Thyroid gland (tissue), 4 donors: ENCODE measurements around the gene KRTAP5-5.
"Not testable (repeated sequence)": the region's sequence is repeated elsewhere in the genome, so short reads cannot be mapped to it uniquely, and the experiment has no call there.

ENCODE experiments used
- POLR2A ChIP-seq, 2 donors: fragments of 450-650 bp; IDR thresholded peaks; one replicate each; pipeline ENCODE4 v1.6.1; 2017; ENCODE audit warnings: antibody characterized with exemption in 2 of 2, mild to moderate bottlenecking in 2 of 2, moderate library complexity in 1 of 2
- TF ChIP-seq, protein P1 (sequence below), 6 experiments: fragments of 200-600 bp in 3 of 6; fragments of 450-650 bp in 3 of 6; sonication (generic) in 3 of 6; IDR thresholded peaks; one replicate each; pipeline ENCODE4 v1.5.1; 2016 to 2019; ENCODE audit warnings: antibody characterized with exemption in 6 of 6, mild to moderate bottlenecking in 2 of 6, inconsistent platforms in 1 of 6, moderate library complexity in 1 of 6

DNA sequence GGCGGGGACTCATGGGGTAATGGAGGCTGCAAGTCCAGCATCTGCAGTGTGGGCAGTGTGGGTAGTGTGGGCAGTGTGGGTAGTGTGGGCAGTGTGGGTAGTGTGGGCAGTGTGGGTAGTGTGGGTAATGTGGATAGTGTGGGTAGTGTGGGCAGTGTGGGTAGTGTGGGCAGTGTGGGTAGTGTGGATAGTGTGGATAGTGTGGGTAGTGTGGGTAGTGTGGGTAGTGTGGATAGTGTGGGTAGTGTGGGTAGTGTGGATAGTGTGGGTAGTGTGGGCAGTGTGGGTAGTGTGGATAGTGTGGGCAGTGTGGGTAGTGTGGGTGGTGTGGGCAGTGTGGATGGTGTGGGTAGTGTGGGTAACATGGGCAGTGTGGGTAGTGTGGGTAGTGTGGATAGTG lies 40.9 kb downstream of the KRTAP5-5 start:
- TF ChIP-seq POLR2A (IDR thresholded peaks at IDR 0.05): not testable (repeated sequence)
- TF ChIP-seq, protein P1, sequence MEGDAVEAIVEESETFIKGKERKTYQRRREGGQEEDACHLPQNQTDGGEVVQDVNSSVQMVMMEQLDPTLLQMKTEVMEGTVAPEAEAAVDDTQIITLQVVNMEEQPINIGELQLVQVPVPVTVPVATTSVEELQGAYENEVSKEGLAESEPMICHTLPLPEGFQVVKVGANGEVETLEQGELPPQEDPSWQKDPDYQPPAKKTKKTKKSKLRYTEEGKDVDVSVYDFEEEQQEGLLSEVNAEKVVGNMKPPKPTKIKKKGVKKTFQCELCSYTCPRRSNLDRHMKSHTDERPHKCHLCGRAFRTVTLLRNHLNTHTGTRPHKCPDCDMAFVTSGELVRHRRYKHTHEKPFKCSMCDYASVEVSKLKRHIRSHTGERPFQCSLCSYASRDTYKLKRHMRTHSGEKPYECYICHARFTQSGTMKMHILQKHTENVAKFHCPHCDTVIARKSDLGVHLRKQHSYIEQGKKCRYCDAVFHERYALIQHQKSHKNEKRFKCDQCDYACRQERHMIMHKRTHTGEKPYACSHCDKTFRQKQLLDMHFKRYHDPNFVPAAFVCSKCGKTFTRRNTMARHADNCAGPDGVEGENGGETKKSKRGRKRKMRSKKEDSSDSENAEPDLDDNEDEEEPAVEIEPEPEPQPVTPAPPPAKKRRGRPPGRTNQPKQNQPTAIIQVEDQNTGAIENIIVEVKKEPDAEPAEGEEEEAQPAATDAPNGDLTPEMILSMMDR (IDR thresholded peaks at IDR 0.05): not testable (repeated sequence)
